ENCODE results near the gene KRTAP19-8.

DNA sequence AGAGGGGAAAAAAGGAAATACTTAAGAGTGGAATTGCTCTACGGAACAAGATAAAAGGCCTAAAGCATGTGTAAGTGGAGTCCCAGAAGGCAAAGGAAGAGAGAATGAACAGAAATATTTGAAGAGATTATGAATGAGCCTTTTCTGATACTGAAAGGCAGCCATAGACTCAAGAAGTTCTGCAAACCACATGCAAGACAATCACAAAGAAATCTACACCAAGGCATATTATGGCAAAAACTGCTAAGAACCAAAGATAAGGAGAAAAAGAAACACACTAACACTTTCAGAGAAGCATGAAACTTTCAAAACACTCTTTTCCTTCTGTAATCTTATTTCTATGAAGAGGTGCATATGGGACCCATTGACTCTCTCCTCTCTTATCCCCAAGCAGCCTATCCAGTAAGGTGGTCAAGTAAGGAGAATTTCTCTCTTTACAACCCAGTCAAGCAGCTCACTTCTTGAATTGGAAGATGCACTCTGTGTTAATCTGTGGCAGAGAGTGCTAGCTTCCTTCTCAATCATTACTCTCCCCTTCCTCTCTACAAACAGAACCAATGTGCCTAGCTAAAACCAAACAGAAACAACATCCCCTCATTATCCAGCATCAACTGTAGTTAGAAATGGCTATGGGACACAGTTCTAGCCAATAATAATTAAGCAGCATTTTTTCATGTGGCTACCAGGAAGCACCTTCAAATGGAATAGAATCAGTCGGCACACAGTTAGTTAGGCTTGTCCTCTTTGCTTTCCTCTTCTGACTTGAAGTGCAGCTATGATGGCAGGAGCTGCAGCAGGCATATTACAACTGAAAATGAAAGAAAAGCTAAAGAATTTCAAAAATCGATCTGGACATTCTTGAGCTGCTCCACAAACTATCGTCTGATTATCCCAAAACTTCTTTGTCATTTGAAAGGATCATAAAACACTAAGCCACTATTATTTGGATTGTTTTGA, 25.9 kb downstream of the KRTAP19-8 start:
- TF ChIP-seq CTCF (IDR thresholded peaks at IDR 0.05) (no peak), POLR2A (IDR thresholded peaks at IDR 0.05) (no peak), POLR2AphosphoS5 (IDR thresholded peaks at IDR 0.05) (no peak), EP300 (IDR thresholded peaks at IDR 0.05; ENCODE audit: low read depth) (no peak)
